Ureter (tissue), 1 donor: ENCODE data around the gene MAPK8. TPM values are rescaled to one million over a fixed set of nuclear protein-coding genes. Genes with fewer than 3 reads are reported as not detected.

Experiments
- DNase-seq: peaks from one replicate; pipeline ENCODE4 v3.0.0-alpha.2; 2020; ENCODE audit warnings: low spot score
- total RNA-seq: library from RNA; stranded (reverse); gene quantifications from one replicate; pipeline ENCODE4 v1.2.4, GENCODE V29; 2023
- donor health status: DM: yes; HTN: yes; CAD: no.

MAPK8 gene
- total RNA-seq, 1 donor from 2014 or later = 49.3 TPM

DNA sequence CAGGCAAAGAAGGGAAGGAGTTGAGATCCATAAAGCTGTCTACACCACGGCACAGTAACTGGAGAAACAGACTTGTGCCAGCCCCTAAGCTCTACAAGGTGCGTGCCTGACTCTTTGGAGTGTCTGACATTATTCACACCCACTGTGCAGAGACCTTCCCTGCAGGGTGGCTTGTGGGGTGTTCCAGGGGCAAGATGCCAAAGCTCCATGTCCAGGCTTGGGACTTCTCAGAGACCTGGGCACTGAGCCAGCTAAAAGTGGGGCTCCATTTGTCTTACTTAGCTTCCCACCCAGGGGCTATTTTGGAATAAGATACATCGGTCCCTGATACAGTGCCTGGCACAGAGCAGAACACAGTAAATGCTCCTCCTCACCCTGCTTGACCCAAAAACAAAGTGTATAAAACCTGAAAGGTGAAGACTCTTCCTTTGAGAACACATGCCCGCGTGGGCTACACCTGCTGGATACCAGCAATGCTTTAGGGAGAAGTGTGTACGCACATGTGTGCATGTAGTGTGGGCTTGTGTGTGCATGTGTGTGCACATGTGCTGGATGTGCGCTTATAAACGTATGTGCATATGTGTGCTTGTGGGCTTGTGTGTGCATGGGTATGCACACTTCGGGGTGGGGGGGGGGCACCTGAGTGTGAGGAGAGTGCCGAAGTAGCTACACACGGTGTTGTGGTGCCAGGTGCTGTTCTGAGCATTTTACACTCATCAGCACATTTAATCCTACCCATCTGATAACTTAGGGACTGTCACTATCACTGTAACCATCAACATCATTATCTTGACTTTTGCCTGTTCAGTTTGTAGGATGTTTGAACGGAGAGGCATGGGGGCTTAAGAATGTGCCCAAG lies 155.4 kb downstream of the MAPK8 start:
- DNase-seq = peak; percentile 37

DNA sequence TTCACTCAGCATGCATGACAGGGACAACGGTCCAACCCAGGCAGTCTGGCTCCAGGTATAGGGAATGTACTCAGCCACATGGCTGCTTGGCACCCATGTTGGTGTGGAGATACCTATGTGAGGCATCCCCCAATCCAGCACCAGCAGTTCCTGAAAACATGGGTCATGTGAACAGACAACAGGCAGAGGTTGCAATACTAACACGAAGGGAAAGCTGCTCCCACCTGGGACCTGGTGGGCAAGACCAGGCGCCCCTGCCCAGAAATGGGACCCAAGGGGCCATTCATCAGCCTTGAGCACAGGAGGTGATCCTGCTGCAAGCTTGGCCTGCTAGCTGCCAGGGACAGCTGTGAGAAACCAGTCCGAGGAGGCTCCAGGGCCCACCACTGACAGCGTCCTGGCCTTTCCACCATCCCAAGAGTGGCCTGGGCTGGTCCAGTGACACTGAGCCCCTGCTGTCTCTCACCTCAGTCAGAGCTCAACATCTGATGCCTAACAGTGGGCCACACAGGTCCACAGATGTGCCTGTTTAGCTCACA lies 156.1 kb downstream of the MAPK8 start:
- DNase-seq = peak; percentile 34

DNA sequence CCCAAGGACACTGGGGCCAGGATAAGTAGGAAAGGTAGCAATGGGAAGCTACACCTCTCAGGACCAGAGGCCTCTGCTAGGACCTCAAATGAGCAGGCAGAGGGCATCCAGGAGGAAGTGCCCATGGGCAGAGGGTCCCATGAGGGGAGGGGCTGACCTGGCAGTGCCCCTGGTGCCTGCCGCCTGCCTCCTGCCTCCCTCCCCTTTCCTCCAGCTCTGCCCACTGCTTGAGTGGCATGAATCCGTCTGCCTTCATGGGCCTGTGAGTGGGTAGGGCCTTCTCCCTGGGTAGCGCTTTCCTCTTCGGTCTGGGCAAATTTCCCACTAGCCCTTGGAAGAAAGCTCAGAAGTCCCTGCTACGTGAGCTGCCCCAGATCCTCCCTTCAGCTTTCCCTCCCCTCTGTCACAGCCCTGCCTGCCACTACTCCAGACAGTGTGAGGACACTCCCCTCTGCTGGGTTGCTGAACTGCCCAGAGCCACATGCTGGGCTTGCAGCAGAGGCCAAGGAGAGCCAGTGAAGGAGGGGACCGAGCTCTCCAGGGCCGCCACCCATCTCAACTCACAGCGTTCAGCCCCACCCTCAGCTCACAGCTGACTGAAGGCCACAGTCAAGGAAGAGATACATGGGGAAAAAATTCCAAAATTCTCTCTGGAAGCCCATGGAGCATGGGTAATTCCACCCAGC lies 157.0 kb downstream of the MAPK8 start:
- peak; percentile 38 for DNase-seq

DNA sequence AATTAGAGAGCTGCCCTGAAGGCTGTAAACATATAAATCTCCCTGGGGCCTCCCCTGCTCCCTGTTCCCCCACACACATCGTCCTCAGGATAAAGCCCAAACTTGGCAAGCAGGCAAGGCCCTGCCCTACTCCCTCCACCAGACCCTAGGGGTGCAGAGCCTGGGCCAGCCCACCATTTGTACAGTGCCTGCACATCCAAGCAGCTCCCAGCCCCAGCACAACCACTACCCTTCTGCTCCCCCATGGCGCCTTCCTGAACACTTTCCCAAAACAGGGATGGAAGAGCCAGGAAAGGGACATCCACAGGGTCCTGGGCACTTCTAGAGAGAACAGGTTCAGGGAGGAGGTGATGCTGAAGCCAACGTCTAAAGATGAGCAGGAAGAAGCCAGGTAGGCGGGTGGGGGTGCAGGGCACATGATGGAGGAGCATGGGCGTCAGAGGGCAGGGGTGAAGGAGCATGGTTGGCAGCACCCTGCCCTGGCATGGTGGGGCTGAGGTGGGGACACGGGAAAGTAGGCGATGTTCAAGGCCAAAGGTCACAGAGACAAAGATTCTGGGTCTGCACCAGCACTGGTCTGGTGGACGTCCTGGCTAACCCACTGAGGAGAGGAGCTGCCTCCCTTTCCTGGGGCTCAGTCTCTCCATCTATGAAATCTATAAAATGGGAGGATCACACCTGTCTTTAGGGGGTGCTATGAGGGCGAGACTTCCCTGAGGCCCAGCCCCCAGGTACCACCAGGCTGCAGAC lies 157.8 kb downstream of the MAPK8 start:
- DNase-seq = peak; percentile 34

DNA sequence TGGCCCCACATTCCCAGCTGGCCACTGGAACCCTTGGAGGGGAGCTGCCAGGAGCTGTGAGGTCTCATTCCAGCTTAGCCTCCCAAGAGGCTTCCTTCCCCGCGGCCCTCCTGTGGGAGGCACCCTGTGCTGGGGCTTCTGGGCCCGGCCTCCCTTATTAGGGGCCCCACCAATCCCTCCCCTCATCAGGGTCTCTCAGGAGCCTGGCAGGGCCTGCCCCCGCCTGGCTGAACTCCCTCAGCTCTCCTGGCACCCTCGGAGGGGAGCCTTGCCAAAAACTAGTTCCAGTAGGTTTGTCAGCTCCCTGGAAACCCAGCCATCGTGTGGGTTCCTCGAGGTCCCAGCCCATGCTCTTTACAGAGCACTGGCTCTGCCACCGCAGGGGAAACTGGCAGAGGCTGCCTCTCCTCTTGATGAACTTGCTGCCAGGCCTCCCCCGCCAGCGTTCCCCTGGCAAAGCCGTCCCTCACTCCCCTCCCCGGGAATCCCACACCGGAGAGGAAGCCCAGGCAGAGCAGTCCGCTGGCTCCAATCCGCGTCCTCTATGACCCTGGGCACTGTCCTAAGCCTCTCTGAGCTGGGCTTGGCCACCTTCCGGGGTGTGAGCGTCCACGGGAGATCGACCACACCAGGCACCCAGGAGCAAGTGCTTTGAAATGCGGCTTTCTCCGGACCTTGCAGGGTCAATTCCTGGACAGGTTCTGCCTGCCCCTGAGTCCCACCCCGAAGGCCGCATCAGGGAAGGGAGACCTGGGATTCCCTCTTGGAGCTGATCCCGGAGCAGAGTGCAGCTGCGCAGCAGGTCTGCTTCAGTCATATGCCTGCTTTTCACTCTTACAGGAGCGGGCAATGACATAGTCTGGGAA lies 158.6 kb downstream of the MAPK8 start:
- peak; percentile 44 for DNase-seq

DNA sequence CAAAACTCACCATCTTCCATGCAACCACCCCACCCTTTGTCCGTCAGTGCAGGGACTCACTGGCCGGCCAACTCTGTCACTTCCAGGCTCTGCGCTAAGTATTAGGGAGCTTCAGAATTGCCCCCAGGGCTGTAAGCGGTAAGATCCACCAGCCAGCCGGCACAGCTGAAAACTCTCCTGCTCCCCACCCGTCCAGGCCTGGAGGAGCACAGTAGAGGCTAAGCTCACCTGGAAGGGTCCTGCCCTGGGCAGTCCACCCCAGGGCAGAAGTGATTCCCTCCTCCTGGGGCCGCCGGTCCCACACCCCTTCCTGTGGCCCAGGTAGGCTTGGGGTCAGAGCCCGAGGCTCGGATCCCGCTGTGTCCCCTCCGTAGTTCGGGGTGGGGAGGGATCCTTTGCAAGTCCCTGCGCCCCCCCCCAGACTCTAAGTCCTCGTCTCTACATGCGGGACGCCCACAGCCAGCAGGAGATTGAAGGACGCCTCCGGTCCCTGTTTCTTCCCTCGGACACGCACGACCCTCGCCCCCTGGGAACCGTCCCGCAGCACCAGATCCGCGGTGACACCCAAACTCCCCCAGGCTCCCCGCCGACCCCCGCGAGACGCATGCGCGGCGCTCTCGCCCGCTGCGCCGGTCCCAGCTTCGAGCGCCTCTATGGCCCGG lies 159.5 kb downstream of the MAPK8 start:
- DNase-seq = peak; percentile 40

DNA sequence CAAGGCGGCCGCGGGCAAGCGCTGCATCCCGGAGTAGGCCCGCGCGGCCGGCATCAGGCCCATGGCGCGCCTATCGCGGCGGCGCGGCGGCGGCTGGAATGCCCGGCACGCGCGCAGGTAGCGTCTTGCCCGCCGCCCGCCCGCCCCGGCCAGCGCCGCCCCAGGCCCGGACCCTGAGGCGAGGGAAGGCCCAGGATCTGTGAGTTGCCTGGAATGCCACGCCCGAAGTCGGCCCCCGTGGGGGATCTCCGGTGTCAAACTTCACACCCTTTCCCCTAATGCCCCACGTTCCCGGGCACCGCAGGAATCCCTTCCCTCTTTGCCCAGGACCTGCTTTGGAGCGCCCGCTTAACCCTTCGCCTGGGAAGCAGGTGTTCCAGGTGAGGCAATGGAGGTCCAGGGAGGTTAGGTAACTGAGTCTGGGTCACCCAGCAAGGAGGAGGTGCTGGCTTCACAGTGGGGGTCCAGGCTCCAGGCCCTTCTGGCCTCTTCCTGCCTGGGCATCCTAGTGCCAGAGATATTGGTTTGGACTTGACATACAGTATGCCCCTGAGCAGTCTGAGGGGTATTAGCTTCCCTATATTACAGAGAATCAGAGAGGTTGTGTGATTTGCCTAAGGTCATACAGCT lies 160.2 kb downstream of the MAPK8 start:
- DNase-seq = peak; percentile 43

DNA sequence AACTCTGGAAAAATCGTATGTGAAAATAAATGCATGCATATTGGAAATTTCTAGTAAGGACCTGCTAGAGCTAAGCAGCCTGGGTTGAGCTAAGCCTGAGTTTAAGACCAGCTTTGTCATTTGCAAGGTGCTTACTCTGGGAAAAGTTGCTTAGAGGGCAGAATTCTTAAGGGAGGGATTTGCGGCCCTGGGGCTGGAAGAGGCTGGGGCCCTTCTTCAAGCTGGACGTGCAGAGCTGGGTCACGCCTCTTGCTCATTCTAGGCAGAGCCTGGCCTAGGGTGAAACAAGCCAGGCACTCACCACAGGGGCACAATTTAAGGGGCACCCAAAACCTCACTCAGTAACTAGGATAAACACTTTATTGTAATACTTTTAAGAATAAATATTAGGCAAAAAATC lies 161.2 kb downstream of the MAPK8 start:
- no peak for DNase-seq

DNA sequence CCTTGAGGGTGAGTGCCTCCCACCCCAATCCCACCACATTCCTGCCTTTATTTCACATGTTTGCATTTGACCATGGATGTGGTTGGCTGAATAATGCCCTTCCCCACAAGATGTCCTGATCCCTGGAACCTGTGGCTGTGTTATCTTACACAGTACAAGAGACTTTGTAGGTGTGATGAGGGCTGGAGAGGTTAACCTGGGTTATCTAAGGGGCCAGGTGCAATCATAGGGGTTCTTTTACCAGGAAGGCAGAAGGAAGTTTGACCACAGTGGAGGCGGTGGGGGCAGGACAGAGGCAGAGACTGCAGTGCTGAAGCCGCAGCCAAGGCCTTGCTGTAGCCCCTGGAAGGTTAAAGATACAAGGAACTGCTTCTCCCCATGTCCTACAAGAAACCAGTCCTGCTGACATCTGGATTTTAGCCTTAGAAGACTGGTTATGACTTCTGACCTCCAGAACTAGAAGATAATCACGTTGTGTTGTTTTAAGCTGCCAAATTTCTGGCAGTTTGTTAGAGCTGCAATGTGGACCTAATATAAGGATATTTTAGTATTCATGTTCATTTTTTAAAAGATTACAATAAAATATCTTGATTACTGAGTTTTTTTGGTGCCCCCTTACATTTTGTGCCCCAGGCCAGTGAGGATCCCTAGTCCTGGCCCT lies 161.8 kb downstream of the MAPK8 start:
- peak; percentile 25 for DNase-seq

DNA sequence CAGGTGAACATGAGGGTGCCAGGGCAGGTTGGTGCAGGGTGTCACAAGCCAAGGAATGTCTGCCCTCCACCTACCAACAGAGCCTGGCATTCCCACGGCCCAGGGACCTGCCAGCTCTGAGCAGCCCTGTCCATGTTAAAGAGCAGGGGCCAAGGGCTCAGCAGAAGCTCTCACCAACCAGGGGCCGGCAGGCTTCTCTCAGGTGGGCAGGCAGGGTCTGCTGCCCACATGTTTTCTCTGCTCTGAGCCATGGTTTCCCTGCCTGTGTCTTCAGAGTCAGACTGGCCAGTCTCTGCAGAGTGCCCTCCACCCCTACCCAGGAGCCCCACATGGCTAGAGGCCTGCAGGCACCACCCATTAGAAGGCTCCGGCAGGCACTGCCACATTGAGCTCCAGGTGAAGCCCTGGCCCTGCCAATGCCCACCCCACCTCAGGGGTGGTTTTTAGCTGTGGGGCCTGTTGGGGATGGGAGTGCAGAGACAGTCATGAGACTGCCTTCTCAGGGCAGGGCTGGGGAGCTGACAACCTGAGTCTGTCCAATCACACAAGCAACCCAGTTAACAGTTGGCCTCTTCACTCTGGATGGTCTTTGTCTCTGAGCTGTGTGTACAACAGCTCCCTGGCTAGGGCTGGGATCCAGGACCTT lies 162.5 kb downstream of the MAPK8 start:
- DNase-seq = peak; percentile 29

DNA sequence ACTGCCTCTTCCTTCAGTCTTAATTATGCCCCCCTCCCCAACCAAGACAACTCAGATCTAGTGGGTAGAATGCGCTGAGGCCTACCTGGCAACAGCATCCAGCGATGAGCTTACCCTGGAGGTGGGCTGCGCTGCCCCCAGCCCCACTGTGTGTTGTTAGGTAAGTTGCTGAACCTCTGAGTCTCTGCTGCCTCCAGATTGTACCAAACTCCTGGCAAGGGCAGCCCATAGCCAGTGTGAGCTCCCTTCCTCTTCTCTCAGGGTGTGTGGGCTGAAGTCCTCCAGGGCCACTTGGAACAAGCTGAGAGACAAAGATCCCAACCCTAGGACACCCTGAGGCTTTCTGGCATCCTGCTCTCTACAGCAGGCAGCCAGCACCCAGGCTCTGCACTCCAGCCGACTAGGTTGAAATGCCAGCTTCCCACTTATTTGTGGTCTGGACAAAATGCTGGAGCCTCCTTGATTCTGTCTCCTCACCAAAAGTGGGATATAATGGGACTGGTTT lies 163.1 kb downstream of the MAPK8 start:
- DNase-seq = peak; percentile 32

DNA sequence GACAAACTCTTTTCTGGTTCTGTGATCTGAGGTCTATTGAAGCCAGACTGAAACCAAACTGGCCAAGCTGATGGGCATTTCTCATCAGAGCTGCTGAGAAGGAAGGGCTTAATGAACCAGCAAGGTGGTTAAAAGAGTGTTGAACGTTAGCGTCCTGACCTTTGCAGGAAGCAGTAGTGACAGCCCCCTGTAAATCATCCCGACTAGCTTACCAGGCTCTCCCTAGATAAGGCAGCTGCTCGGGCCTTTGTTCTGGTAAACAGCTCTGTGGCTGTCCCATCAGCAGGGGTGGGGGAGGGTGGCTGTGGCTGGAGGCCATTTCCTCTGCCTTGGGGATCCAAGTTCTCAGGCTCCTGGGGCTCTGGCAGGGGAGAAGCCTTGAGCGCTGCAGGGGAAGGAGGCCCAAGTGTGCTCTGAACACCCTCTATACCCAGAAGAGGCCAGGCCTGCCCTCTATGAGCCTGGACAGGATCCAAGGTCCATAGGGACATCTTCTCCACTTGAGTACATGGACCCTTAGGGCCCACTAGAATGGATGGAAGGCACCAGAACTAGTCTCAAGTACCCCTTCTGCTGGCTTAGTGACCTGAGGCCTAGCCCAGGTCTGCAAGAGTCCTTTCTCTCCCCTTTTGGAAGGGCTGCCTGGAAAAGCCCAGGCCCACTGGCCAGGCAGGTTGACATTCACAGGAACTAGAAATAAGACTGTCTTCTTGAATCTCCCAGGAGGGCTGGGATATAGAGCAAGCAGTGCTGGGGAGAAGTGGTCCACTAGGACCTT lies 163.8 kb downstream of the MAPK8 start:
- DNase-seq = peak; percentile 33

DNA sequence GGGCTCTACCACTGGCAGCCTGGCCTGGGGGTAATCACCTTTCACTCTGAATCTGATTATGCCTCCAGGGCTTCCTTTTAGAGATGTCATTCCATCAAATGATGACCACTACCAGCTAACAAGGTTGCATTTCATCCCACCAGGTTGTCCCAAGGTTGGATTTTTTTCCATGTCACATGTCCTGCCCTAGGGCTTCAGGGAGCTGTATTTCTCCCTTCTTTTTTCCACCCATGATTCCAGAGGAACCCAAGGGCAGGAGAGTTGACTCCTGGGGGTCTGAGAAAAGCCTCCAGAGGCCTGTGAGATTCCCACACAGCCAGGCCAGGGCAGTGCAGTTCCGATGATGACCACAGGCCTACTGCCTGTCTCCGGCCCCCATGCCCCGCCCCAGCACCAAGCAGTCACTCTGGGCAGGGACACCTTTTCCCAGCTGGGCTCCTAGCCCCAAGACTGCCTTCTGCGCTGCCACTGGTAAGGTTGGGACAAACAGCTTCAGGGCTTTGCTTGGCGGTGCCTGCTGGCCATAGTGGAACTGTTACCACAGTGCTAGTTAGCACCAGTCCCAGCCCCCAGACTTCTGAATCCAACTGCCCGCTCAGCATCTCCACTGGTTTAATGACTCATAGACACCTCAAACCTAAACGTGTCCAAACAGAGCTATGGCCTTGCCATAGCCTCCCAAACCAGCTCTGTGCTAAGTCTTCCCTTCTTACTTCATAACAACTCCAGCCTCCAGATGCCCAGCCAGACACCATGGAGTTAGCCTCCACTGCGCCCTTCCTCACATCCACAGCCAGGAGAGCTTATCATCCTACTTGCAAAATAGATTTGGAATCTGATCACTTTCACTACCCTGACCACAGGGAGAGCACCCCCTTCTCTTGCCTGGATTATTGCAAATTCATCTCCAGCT lies 164.7 kb downstream of the MAPK8 start:
- peak; percentile 47 for DNase-seq

DNA sequence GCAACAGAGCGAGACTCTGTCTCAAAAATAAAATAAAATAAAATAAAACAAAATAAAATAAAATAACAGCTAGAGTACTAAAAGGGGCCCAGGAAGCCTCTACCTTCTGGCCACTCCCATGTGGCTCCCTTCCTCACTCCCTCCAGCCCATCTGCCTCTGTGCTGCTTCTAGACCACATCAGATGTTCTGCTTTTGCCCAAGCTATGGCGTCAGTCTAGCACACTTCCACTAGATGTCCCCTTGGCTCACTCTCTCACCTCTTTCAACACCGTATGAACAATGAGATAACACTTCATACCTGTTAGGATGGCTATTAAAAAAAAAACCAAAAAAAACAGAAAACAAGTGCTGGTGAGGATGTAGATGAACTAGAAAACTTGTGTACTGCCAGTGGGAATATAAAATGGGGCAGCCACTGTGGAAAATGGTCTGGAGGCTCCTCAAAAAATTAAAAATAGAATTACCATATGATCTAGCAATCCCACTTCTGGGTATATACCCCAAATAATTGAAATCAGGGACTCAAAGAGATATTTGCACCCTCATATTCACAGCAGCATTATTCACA lies 166.1 kb downstream of the MAPK8 start:
- DNase-seq = no peak

DNA sequence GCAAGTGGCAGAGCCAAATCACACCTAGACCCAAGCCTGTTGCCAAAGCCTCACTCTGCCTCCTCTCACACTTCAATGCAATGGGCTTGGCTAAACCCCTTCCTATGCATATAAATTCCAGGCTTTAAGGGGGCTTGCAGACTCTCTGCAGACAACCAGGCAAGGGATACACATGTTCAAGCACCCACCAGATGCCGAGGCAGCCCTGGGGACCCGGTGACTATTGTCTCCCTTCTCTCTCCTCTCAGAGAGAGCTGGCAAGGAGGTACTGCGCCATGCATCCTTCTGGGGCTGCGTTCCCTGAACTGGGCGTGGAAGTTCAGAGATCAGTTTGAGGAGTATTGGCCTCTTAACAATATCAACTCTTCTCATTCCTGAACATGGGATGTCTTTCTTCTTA lies 167.2 kb downstream of the MAPK8 start:
- DNase-seq = peak; percentile 23

DNA sequence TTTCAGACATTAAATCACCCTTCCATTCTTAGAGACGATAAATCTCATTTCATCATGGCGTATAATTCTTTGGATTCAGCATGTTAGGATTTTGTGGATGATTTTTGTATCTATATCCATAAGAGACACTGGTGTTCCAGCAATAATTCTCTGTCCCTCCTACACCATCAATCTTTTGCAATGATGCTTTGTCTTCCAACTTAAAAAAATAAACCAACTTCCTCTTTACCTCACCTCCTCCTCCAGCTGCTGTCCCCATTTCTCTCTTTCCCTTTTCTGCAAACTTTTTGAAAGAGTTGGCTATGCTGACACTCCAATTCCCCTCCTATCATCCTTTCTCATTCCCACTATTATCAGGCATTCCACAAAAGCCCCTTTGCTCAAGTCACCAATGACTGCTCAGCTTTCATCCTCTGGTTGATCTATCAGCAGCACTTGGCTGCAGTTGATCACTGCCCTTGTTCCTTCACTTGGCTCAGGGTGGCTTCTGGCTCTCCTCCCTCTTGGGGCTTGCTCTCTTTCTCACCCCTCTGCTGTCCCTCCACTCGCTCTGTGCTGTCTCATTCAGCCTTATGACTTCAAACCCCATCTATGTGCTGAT lies 168.4 kb downstream of the MAPK8 start:
- no peak for DNase-seq
